HG02938 (cell line): ENCODE results near the gene CYTIP.

Experiments
- ATAC-seq: cut with Tn5 transposase; IDR thresholded peaks from one replicate; pipeline ENCODE4 v1.9.1; 2021; ENCODE audit warnings: mild to moderate bottlenecking, moderate library complexity; ENCODE audit not compliant: unreplicated experiment

Gene CYTIP

DNA sequence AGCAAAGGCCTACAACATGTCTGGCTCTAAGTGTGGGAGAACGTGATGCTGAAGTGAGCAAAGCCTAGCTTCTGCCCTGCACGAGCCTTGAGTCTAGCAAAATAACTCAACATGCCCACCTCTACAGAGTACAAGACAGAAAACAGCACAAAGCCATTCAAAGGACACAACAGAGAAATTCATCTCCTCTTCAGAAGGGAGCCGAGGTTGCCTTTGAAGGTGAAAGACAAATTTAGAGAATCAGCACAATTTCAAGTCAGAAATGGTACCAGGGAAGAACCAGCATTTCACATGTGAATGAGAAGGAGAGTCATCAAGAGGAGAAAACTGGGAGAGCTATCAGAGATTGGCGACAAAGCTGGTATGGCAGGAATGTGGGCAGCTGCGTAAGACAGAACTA is 21.7 kb upstream of the CYTIP start:
- no peak for ATAC-seq

DNA sequence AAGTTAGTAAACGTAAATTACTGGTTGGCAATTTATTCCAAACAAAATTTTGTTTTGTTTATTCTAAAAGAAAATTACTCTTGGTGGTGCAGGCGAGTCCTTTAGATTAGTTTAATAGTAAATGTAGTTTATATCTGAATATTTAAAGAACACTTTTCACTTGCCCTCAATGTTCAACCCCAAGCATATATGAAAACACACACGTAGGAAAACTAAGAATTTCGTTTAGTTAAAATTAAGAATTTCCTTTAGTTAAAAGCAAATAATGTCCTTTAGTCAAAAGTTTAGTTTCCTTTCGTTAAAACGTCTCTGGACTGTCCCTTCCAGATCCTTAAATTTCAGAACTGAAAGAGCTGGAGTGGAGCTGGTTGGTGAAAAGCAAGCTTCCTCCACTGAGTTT is 19.1 kb upstream of the CYTIP start:
- no peak for ATAC-seq

DNA sequence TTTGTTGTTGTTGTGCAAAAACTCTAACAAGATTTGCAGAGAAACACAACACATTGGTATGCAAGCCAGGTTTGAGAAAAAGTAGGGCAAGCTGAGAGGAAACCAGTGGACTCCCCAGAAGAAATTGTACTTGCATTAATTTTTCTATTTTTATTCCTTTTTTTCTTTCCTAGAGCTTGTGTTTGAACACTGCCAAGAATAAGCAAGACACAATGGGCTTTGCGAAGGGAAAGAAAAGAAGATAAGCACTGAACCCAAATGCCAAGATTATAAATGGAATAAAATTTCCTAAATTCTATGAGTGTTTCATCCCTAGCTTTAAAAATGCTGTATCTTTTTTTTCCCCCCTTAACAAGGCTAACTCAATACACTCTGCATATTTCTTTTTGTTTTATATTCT is 17.0 kb upstream of the CYTIP start:
- no peak for ATAC-seq

- ATAC-seq, result no peak
Observed at GRCh38 chr2:157460384-157460837, 16.5 kb upstream of the CYTIP start.

DNA sequence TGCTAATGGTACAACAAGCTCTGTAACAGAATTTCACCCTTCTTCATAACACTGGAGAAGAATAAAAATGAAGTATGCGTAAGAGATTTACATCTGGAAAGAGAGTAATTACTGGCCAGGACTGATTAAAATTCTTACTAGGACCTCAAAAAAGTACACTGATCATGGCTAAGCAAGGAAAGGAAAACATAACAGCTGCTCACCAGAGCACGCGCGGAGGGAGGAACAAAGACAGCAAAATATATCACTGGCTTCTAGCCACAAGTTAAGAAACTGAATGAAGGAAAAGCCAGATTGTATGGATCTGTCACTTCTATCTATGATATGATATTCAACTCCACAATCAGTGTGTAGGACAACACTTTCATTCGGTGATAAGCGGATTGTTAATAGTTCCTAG is 15.6 kb upstream of the CYTIP start:
- ATAC-seq, result no peak

DNA sequence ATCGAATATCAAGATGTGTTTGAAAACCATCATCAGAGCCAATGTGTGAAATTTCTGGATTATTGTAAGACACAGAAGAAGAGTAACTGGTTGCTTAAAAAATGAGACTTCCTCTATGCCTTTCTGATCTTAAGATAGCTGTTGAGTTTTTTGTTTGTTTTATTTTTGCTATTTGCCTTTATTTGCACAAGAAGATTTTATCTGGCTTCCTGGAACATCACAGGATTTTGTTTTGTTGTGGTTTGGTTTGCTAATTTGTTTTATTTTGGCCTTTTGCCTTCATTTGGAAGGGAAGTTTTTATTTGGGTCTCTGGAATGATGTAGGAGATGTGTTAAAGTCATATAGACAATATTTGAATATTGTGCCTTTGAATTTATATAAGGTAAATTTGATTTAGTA is 3.9 kb upstream of the CYTIP start:
- no peak for ATAC-seq

- ATAC-seq, result no peak
Observed at GRCh38 chr2:157447031-157447430, 3.1 kb upstream of the CYTIP start.

- ATAC-seq, result no peak
Observed at GRCh38 chr2:157444641-157445040, 752 bp upstream of the CYTIP start.

DNA sequence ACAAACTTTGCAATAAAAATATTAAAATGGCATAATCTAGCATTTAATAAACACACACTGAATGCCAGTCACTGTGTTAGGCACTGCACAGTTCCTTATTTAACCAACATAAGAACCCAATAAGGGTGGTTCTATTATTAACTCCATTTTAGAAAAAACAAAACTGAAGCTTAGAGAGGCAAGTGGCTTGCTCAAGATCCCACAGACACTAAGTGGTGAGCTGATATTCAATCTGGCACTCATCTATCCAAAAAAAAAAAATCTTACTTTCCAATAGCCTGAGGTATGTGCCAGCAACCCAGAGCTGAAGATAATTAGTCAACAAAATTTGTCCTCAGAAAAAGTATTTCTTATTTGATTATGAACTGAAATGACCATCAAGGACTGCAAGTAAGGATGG is 799 bp downstream of the CYTIP start:
- ATAC-seq, result no peak

GRCh38 chr2:157442636-157443035 is 1.3 kb downstream of the CYTIP start:
- ATAC-seq, result no peak

- no peak for ATAC-seq
Observed at GRCh38 chr2:157442191-157442590, 1.7 kb downstream of the CYTIP start.

GRCh38 chr2:157441072-157441454 is 2.8 kb downstream of the CYTIP start:
- ATAC-seq, result peak; percentile 41

DNA sequence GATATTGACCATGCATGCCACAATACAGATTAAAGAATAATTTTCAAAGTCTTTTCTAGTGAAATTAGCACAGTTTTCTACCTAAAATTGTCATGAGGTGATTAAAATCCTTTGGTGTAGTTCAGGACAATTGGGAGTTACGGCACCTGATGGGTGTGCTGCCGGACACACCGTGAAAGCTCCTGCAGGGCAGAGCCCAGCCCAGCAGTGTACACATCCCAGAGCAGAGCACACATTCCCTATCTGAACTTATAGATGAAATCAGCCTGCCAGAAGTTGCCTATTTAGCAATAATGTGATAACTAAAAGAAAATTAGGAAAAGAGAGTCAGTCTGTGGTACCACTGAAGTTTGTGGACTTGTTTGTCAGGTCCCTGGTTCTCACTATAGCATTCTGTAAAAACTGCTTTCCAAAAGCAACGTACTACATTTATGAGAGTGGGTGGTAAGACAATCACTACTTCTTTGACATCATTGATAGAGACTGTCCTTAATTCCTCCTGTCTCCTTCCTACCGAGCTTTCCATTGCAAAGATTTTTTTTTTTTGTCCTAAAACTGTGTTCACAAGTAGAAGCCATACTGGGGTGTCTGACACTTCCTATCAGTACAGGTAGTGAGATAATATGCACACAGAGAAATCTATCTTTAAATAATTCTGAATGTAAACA is 3.4 kb downstream of the CYTIP start:
- peak; percentile 0 for ATAC-seq

GRCh38 chr2:157439824-157440186 is 4.1 kb downstream of the CYTIP start:
- peak; percentile 27 for ATAC-seq

- ATAC-seq, result peak; percentile 21
Observed at GRCh38 chr2:157438863-157439823, 4.7 kb downstream of the CYTIP start.

- no peak for ATAC-seq
Observed at GRCh38 chr2:157433394-157433793, 10.5 kb downstream of the CYTIP start.

- ATAC-seq, result no peak
Observed at GRCh38 chr2:157432475-157433106, 11.3 kb downstream of the CYTIP start.

GRCh38 chr2:157431176-157431575 is 12.7 kb downstream of the CYTIP start:
- no peak for ATAC-seq

- ATAC-seq, result no peak
Observed at GRCh38 chr2:157428500-157429175, 15.3 kb downstream of the CYTIP start.

DNA sequence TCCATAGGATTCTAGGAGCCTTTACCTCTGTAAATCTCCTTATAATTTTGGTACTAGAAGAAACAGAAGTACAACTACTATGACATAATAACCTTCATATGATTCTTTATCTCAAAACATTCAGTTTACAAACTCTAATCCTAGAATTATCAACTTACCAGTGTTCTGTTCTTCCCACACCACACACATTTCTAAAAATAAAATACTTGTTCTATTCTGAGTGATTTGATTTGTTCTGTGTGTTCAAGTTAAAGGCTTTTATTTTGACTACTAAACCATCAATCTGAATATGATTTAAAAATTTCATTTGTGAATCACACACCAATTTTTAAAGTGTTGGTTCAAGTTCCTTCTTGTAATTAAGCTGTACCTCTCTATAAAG is 16.0 kb downstream of the CYTIP start:
- no peak for ATAC-seq
